ENCODE measurements around the gene TAPT1.

TAPT1 gene

DNA sequence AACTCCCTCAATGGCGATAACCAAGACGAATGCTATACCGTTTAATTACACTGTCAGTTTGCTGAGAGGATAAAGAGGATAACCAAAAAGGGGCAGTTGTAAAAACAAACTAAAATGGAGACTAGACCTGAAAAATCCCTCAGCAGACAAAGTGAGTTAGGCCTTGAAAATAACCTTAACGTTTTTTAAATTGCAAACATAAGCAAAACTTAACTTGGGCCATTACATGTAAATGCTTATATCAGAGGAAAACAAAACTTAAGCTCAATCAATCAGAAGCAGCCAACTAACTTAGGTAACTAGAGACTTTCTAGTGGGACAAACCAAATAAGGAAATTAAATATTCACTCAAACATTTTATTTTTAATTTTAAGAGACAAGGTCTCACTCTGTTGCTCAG, 17.0 kb upstream of the TAPT1 start:
- DNase-seq: no peak

- DNase-seq: no peak
These were observed 14.0 kb upstream of the TAPT1 start for GRCh38 chr4:16240300-16240699.

GRCh38 chr4:16239086-16239485, 12.8 kb upstream of the TAPT1 start:
- DNase-seq: no peak

DNA sequence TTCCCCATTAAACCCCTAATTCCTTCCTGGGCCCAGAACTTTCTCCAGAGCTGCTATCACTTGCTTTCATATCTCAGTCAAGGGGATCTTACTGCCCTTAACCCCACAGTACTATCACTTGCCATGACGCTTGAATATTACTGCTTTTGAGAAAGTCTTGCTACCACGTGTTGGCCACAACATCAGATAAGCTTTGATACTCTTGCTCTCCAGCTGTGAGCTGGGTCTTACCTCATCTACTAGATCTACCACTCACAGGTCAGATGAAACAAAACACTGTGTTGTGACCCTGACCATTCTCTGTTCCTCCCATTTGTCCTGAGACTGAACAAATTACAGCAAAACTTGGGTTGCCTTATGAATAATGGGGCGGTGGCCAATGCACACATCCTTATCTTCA, 12.1 kb upstream of the TAPT1 start:
- DNase-seq: peak; percentile 79

- DNase-seq: peak; percentile 77
These were observed 11.4 kb upstream of the TAPT1 start for GRCh38 chr4:16237715-16238114.

- no peak for DNase-seq
These were observed 10.2 kb upstream of the TAPT1 start for GRCh38 chr4:16236402-16237023.

GRCh38 chr4:16235209-16235608, 8.9 kb upstream of the TAPT1 start:
- no peak for DNase-seq

GRCh38 chr4:16233569-16234177, 7.4 kb upstream of the TAPT1 start:
- DNase-seq: no peak

DNA sequence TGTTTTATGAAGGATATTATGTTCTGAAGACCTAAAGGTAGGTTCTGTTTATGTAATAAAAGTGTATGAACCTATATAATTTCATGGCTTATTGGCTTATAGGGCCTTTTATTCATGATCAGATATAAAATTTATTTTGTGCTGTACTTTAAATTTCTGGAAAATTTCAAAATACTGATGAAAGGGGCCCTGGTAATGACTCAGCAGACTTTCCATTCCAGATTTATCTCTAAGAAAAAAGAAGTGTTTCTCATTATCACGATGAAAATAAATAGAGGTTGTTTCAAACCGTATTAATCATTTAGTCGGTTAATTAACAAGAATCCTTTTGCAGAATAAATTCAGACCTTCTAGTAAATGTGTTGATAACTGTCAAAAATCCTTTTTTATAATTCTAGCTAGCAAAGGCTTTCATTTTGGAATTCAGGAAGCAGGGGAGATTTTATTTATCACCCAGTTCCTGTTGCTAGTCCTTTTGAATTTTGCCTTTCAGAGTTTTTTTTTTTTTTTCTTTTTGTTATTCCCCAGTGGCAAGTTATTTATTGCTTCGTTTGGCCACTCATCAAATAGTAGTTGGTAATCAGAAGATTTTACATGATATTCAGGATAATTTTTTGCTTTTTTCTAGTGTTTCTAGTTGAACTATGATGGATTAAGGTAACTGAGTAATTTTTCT, 5.4 kb upstream of the TAPT1 start:
- peak; percentile 45 for DNase-seq

GRCh38 chr4:16230308-16230707, 4.0 kb upstream of the TAPT1 start:
- no peak for DNase-seq

GRCh38 chr4:16229604-16230003, 3.3 kb upstream of the TAPT1 start:
- DNase-seq: no peak

GRCh38 chr4:16227462-16227868, 1.2 kb upstream of the TAPT1 start:
- DNase-seq: peak; percentile 55

- DNase-seq: peak; percentile 67
These were observed 668 bp upstream of the TAPT1 start for GRCh38 chr4:16226816-16227461.

GRCh38 chr4:16225167-16225862, 956 bp downstream of the TAPT1 start:
- peak; percentile 78 for DNase-seq

- DNase-seq: peak; percentile 53
These were observed 1.8 kb downstream of the TAPT1 start for GRCh38 chr4:16224264-16225166.

DNA sequence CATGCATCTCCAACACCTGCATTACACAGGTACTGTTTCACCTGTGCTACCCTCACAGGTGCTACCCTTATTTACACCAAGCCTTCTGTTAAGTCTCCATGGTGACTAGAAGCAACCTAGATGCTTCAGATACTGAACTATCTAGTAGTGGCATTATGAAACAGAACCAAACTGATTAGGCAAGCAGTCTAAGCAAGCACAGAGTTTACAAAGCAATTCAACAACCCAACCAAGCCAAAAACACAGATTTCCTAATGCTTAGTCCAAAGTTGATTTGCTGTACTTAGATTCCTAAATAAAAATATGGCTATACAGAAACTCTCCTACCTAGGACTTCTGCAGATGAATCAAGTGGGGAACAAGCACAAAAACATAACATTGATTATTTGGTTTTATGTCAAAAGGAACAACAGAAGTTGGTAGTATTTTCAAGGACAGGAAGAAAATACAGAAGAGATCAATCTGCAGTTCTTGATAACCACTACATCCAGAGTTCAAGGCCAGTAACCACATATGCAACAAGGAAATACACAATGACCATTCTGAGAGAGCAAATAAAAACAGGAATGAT, 3.2 kb downstream of the TAPT1 start:
- peak; percentile 56 for DNase-seq

- no peak for DNase-seq
These were observed 7.3 kb downstream of the TAPT1 start for GRCh38 chr4:16218950-16219349.

- no peak for DNase-seq
These were observed 8.8 kb downstream of the TAPT1 start for GRCh38 chr4:16217300-16218051.

GRCh38 chr4:16213121-16213520, 13.2 kb downstream of the TAPT1 start:
- no peak for DNase-seq

DNA sequence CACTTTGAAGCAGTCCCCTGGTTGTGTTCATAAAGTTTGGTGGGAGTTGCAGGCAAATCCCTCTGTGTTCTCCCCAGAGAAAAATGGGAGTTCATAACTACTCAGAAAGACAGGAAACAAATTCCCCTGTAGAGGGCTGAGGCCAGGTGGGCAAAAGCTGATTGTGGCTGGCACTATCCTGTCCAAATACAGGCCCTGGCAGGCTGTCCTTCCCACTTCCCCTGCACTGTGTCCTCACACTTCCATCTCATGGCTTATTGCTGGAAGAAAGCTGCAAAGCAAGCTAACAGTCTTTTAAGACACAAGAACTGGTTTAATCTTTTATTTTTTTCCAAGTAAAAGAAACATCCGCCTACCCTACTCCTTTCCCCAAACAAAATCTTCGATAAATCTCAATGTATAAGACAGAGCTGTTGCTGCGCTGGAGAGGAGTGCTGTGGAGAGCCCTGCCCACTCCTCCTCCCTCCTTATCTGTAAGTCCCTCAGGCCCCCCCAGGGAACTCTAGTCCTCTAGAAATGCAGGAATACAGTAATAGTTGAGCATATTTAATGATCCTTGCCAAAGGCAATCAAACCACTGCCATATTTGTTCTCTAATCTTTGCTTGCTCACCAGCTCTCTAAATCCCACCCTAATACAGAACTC, 14.0 kb downstream of the TAPT1 start:
- DNase-seq: no peak

GRCh38 chr4:16207409-16207808, 18.9 kb downstream of the TAPT1 start:
- no peak for DNase-seq
